ELF-1 (cell line): Measurements from ENCODE around the gene TRABD2B.

Experiments used
- DNase-seq: peaks from one replicate; pipeline ENCODE4 v3.0.0-alpha.2; 2016; ENCODE audit warnings: low read depth, low spot score

Gene TRABD2B

DNA sequence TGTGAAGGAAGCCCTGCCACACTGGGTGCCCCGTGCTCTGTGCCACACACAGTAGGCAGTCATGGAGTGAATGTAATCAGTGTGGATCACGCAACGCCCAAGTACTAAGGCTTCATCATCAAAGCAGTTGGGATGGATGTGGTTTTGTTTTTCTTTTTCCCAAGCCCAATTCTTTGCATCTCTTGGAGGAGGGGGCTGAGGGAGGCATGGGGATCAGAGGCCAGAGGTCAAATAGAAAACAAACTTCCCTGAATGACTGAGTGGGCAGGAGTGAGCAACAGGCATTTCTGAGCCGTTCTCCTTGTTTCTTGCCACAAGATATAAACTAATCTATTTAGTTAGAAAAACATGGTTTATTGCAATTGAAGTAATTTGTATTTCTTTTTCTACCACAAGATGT is 85.3 kb downstream of the TRABD2B start:
- DNase-seq: no peak

DNA sequence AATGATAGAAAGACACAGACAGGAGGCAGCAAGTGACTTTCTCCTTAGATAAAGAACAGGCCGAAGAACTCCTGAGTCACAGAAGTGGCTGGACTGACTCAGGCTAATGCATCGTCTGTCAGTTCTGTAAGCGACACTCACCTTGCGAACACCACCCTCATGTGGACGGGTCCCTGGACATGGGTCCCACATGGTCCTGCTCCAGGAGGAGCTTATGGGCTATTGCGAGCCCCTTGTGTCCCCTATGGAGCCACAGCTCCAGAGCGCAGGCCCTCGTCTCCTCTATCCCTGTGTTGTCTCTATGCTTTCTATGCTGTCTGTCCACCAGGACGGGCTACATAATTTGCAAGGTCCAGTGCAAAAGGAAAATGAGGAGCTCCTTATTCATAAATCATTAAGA is 85.8 kb downstream of the TRABD2B start:
- DNase-seq: no peak

DNA sequence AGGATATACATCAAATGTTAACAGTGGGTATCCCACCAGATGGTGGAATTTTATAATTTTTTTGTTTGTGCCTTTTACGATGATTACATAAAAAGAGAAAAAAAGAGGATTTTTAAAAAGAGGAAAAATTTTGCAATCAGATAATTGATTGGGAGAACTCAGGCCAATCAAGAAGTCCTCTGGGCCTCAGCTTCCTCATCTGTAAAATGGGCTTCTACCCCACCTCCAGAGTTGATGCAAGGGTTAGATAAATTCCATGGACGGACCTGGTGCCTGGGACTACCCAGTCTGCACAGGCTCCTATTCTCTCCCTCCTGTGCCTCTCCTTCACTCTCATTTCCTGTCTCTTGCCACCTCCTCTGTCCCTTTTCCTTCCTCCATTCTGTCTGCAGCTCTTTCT is 88.9 kb downstream of the TRABD2B start:
- DNase-seq: no peak

DNA sequence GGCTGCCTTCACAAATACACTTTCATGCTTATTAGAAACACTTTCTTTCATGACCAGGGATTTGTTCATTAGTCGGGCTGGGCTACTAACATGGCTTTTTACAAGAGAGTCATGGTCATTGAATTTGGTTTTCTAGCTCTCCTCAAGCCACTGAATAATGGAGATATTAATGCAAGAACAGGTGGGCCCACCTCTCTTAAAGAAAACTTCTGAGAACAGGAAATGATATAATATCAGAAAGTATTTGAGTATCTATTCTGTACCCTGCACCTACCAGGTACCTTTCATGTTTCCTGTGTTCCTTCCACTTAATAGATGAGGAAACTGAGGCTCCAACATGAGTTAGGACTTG is 90.0 kb downstream of the TRABD2B start:
- DNase-seq: no peak

DNA sequence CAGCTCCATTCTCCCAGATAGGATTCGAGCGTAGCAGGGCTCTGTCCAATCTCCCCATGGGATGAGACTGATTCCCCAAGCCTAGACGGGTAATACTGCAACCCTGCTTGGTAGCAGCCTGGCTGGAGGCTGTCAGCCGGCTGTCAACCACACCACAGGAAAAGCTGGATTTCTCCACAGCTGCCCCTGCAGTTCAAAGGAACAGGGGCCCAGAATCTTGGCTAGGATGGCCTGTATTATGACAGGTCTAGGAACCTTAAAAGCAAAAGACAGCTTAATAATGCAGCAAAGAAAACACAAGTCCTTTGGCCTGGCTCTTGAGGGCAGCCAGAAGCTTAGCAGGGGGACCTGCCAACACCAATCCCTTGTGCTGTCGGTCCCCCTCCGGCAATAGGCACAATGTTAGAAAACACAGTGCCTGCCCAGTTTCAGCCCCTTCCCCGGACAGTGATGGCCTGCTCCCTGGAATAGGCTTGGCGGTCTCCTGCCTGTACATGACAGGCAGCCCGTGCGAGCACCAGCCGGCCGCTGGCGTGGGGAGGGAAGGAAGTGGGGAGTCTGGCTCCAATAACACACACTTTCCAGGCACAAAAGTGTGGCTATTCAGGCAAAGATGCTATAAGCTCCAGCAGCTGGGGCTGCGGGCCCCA is 90.5 kb downstream of the TRABD2B start:
- no peak for DNase-seq

DNA sequence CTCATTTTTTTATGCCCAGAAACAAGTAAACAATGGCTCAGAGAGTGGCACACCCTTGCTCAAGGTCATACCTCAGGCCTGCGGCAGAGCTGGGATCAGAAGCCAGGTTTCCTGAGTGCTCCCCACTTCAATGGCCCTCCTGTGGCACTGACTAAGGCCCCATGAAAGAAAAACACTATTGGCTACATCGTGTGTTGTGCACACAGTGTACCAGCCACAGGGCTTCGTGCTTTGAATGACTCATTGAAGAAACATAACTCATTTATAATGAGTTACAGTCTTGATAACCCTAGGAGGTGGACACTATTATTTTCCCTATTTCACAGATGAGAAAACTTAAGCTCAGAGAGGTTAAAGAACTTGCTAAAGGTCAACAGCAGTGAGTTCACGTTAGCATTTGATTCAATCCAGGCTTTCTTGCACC is 91.2 kb downstream of the TRABD2B start:
- no peak for DNase-seq

DNA sequence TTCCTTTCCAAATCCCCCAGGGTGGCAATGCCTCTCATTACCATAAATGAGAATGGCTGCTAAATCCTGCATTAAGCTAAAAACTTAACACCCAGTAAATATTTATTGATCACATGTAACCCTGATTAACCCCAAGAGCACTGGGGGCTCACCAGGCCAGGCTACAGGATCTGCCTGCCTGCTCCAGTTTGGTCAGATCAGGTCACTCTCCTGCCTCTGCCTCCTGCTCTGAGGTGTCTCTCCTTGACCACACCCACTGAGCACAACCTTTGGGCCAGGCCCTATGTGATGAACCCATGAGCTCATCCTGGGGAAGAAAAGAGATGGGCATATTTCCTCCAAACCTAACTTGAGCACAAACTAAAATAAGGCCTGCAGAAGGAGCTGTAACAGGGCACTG is 93.5 kb downstream of the TRABD2B start:
- DNase-seq: no peak

DNA sequence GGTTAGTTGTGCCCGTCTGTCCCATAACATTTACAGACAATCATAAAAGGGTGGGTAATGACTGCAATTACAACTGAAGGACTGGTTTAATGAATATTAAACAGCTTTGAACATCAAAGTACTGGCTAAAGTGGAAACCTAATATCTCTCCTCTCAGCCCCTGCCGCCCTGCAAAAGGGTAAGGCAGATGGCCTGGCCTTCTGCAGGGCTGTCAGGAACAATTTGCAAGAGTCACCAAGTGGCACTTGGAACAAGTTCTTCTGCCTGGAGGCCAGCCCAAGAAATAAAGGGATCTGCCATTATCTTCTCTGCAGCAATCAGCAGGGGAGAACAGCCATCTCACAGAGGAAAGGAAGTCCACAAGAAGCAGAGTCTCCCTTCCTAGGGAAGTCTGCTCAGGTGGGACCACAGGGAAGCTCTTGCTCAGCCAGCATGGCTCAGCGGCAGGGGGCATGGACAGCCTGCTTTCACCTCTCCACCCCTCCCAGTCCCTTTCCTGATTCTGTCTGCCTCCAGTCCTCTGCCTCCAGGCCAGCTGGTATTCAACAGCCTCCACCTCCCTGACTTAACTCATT is 96.1 kb downstream of the TRABD2B start:
- DNase-seq: peak; percentile 44

DNA sequence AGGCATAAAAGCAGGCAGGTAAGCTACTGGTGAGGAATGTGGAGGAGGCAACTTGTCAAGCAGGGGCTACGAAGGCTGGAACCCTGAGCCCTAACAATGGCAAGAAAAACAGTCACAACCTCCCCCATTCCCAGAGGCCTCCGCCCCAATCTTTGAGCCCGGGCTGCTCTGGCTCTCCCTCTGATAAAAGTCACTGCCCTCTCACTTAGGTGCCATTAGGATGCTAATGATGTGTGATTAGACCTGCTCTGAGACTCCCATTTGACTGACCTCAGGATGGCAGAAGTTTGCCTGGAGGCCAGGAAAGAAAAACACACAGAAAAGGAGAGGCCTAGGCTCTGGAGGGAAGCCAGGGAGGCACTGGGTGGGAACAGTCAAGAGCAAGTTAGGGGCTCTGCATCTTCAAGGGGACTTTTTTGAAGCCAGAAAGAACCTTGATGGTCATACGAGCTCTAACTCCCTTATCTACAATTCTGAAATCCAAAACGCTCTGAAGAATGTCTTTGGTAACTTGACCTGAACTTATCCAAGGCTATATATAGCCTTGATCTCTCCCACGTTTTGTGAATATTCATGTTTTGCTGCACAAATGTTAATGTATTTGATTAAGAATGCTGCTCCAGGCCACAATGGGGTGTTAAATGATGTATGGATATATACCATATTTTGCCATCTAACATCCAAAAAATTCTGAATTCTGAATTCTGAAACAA is 98.9 kb downstream of the TRABD2B start:
- peak; percentile 85 for DNase-seq

DNA sequence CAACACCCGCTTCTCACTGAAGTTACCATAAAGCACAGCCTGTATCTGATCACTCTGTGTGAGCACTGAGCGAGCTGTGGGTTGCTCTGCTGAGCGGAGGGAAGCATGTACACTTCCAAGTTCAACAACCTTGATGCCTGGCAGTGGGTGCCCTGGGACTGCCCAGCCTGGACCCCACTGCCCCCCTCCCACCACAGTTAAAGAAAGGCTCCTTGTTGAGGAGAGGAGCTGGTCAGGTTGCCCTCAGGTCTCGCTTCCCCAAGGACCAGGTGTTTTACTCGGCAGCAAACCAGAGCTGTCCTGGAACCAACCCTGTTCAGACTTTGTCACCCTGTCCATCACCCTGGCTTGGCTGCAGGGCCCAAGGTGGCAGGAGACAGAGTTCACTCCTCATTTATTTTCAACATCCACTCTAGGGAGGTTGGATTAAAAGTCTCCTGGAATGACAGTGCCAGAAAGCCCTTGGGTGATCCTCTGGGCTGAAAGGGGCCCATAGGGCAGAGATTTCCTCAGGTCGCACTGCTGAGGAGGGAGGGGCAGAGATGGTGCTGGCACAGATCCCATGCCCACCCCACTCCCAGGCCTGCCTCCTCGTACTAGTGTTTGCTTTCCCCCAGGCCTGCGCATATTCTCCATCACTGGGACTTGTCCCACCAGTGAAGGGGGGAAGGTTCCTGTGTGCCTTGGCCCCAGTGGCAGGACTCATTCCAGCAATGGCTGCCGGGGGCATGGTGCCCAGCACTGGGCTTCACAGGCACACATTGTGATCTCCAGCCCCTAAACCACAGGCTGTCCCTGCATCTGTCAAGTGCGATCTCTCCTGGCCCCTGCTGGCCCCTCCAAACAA is 101.7 kb downstream of the TRABD2B start:
- no peak for DNase-seq

DNA sequence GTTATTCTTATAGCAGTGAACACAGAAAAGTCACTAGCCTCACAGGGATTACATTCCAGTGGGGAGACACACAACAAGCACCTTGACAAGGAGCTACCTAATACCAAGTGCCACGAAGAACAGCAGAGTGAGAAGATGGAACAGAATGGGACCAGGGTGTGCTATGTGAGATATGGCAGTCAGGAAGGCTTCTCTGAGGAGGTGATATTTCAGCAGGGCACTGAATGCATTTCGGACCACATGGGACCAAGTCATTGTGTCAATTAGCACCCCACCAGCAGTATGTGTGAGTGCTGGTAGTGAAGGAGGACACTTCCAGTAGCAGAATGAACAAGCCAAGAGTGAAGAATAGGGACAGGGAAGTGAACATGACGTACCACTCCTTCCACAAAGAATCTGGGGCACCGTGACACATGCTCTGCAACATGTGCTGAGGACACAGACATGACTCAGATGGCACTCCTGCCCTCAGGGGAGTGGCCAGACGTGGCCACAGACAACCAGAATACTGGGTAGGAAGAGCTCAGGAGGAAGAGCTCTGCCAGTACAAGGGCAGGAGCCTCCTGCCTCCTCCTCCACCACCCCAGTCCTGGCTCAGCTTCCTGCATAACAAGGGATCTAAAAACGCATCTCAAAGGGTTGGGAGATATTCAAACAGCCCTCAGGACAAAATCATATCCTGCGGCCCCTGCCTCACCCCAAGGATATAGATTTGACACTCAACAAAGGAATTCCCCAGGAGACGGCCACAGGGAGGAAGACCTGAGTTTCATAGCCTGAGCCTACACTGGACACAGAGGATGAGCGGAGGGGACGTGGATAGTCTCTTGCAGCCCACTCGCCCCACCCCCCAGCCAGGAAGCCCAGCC is 102.5 kb downstream of the TRABD2B start:
- peak; percentile 65 for DNase-seq

DNA sequence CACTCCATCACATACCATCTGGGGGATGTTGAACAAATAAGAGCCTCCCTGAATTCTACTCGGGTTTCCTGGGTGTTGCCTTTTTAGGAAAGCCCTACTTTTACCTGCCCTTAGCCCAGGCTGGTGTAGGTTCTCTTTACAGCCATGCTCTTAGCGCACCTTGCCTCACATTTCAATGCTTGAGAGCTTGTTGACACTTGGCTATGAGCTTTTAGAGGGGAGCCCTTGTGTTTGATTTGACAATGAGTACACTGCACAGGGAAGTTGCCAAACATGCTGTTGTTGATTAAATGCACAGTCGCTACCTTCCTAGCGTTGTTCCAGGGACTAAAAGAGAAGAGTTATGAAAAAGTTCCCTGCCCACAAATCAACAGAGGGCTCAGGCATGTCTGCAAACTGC is 103.8 kb downstream of the TRABD2B start:
- no peak for DNase-seq

DNA sequence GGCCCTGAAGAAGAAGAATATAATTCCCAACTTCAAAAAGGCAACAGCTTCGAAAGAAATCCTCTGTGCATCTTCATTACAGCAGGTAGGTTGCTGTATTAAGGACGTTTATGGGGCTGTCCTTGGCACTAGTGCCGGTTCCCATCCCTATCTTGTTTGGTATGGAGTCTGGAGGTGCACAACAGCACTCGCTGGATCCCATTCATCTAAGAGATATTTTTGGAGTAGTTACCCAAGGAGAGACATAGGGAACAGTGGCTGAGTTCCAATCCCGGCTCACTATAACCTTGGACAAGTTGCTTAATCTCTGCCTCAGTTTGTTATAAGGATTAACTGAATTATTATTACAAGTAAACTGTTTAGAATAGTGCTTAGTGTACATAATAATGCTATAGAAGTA is 106.4 kb downstream of the TRABD2B start:
- DNase-seq: no peak

DNA sequence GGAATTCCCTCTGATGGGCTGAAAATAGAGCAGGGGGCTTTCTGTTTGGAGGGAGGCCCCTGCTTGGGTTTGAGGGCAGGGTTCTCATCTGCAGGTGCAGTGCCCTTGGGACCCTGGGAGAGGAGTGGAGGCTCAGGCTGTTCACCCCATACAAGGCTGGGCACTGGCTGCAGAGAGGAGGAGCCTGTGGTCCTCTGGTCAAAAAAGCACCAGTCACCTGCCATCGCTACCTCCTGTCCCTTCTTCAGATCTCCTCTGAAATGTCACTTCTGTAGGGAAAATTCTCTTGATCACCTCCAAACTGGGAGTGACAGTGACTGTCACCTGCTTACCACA is 108.9 kb downstream of the TRABD2B start:
- no peak for DNase-seq

DNA sequence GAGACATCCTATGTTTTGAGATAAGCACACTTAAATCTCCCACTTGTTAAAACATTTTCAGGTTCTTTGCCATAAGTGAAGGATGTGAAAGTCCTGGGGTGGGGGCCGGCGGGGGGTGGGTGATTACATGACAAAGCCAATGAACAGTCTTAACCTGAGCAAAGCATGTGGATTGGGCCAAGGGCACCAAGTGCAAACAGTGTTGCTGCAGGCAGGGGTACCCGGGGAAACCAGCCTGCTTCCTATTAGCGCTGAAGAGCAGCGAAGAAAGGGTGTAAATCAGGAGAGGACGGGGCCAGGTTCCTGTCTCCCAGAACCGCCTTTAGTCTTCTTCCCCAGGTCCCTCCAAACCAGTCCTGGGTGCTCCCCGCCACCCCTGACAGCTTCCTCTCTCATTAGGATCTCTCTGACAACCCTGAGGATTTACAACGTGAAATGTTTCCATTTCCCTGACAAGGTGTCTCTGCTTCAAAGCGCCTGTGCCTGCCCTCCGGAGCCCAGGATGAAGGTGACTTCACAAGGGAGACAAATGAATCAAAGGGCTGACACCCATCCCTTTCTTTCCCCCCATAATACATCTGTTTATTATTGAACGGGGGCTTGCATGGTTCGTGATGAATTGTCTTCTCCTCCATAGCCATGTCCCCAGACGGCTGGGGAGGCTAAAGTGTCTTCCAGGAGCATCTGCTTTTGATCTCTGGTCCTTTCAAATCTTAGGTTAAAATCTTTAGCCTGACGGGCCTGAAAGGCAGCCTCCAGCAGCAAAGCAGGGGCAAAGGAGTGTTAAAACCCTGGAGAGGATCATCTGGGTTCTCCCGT is 109.5 kb downstream of the TRABD2B start:
- no peak for DNase-seq

DNA sequence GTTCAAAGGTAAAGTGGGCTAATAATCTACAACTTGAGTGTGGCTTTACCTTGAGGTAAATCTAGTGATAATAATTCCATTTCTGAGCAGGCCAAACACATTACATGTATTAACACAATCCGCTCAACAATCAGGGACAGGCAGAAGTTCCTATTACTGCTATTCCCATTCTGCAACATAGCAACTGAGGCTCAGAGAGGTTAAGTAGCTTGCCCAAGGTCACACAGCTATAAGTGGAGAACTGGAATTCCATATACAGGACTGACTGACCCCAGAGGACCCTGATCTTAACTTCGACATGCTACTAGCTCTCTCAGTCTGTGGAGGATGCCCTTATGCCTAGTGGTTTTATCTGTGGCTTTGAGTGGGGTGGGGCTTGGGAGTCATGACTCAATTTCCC is 110.1 kb downstream of the TRABD2B start:
- DNase-seq: no peak

DNA sequence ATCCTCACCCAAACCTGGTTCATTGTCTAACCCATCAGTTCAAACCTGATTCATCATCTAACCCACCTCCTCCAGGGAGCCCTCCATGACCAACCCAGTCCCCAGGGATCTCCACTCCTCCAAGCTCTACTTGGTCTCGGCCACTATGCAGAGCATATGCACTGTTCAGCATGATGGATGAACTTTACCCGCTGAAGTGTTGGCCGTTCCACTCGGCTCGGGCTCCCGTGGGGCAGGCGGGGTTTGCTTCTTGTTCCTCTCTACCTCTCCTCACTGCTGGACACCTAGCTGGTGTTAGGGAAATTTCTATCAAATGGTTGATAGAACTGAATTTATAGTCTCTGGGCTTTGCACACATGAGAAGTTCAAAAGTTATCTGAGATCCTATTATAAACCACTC is 111.0 kb downstream of the TRABD2B start:
- DNase-seq: no peak

DNA sequence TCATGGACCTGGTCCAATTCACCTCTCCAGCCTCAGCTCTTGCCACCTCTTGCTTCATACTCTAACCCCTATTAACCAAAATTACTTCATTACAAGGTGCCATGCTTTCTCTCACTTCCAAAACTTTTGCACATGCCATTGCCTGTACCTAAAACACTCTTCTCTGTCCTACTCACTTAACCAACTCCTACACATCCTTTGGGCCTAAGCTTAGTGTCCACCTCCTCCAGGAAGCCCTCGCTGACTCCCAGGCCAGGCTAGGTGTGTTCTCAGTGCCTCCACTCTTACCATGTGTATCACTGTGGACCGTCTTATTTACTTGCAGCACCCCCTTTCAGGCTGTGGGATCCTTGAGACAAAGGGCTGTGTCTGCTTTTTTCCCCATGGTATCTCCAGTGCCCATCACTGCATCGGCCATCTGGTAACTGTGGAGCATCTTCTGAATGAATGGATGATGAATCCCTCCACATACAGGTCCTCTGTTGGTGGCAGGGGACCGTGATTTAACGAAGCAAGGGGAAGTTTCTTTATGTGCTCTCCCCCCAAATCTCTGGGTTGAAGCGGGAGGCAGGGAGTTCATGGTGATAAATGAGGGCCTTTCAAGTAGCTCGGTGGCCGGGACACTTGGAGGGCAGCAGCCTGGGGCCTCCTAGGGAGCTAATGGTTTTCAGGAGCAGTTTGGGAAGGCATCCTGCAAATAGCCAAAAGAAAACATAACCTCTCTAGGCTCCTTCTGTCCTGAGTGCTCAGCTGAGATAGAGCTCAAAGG is 111.9 kb downstream of the TRABD2B start:
- DNase-seq: no peak

DNA sequence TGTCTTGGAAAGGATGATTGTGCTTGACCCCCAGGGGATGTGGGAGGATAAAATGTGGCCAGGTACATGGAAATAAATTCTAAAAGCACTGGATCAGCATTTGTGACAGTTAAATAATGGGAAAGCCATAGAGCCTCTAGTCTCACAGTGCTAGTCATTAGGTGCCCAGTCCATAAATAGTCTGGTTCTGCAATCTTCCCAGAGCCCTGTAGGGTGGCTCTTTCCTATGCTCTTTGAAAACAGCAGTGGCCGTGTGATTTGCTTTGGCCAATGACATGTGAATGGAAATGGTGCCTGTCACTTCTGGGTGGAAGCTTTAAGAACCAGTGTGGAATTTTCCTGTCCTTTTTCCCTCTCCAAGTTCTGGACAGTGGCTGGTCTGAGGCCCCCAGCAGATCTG is 113.2 kb downstream of the TRABD2B start:
- DNase-seq: no peak
